Epithelial cell of proximal tubule (primary cell): ENCODE measurements around the gene ROBO2. TPM values are rescaled to one million over a fixed set of nuclear protein-coding genes. Genes with fewer than 3 reads are reported as not detected.

Source experiments
- DNase-seq: peaks from one replicate; pipeline ENCODE4 v3.0.0-alpha.2; 2011; ENCODE audit warnings: low read depth
- H3K4me3 ChIP-seq: 2 replicates; pipeline ENCODE4 v1.5.1; 2011; ENCODE audit warnings: low read depth, mild to moderate bottlenecking, low read length
- total RNA-seq: library from RNA; depleted of rRNA; stranded (reverse); fragments of >200 nt; gene quantifications from 2 replicates; pipeline ENCODE4 v1.2.3, GENCODE V29; 2015
- TF ChIP-seq, protein P1 (sequence below): conservative IDR thresholded peaks from 2 replicates; pipeline ENCODE4 v1.5.1; 2012; ENCODE audit warnings: low read depth, mild to moderate bottlenecking, low read length

ROBO2 gene
- total RNA-seq, 1 donor from 2014 or later, result 0.52 TPM

- TF ChIP-seq, protein P1, sequence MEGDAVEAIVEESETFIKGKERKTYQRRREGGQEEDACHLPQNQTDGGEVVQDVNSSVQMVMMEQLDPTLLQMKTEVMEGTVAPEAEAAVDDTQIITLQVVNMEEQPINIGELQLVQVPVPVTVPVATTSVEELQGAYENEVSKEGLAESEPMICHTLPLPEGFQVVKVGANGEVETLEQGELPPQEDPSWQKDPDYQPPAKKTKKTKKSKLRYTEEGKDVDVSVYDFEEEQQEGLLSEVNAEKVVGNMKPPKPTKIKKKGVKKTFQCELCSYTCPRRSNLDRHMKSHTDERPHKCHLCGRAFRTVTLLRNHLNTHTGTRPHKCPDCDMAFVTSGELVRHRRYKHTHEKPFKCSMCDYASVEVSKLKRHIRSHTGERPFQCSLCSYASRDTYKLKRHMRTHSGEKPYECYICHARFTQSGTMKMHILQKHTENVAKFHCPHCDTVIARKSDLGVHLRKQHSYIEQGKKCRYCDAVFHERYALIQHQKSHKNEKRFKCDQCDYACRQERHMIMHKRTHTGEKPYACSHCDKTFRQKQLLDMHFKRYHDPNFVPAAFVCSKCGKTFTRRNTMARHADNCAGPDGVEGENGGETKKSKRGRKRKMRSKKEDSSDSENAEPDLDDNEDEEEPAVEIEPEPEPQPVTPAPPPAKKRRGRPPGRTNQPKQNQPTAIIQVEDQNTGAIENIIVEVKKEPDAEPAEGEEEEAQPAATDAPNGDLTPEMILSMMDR, result no peak
- no peak overlapping the region for H3K4me3 ChIP-seq
- DNase-seq, result no peak
Observed at GRCh38 chr3:77244981-77245380, 205.1 kb downstream of the ROBO2 start.

GRCh38 chr3:77247061-77247460, 207.2 kb downstream of the ROBO2 start:
- no peak for DNase-seq
- no peak overlapping the region for H3K4me3 ChIP-seq
- TF ChIP-seq, protein P1, result no peak

GRCh38 chr3:77247817-77248216, 207.9 kb downstream of the ROBO2 start:
- no peak overlapping the region for H3K4me3 ChIP-seq
- TF ChIP-seq, protein P1, result no peak
- no peak for DNase-seq

DNA sequence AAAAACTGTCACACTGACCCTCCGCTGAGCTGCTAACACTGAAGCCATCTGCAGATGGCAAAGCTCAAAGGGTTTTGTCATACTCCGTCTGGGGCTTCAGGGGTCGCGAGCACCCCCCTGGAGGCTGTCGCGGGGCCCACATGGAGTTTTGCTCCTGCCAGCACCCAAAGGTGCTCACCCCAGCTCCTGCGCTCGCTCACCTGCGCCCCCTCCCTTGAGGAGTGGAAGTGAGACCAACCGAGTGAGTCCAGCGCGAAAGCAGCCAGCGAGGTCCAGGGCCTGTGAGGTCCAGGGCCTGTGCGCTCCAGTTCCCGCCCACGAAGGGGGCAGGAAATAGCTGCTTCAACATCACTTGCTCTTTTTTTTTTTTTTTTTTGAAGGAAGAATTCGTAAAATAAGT, 208.5 kb downstream of the ROBO2 start:
- TF ChIP-seq, protein P1, result no peak
- DNase-seq, result no peak
- H3K4me3 ChIP-seq, result no peak overlapping the region

DNA sequence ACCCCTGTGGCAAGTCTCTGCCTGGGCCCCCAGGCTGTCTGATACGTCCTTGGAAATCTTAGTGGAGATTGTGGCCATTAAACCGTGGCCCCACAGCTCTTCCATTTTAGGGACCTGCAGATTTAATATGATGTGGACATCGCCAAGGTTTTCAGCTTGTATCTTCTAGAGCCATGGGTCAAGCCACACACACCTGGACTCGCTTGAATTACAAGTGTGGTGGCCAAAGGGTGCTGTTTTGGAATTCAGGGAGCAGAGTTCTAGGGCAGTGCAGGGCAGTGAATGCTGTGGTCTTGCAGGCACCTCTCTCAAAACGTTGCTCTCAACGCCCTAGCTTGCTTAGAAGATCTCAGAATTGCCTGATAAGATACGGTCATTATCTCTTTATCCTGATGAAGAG, 211.2 kb downstream of the ROBO2 start:
- TF ChIP-seq, protein P1, result no peak
- H3K4me3 ChIP-seq, result no peak overlapping the region
- DNase-seq, result no peak

- DNase-seq, result peak; percentile 26
- no peak overlapping the region for H3K4me3 ChIP-seq
- TF ChIP-seq, protein P1, result peak; percentile 80
Observed at GRCh38 chr3:77254967-77255831, 215.3 kb downstream of the ROBO2 start.
